Neural progenitor cell (in vitro differentiated cells): ENCODE data around the gene RAB5IF.

Source experiments
- CTCF ChIP-seq: fragments of 200-600 bp; sonication (generic); IDR thresholded peaks from 2 replicates; pipeline ENCODE4 v1.5.1; 2017; ENCODE audit warnings: antibody characterized with exemption, mild to moderate bottlenecking
- EZH2 ChIP-seq: fragments of 200-600 bp; sonication (generic); IDR thresholded peaks from 2 replicates; pipeline ENCODE4 v1.6.1; 2017; ENCODE audit warnings: antibody characterized with exemption, mild to moderate bottlenecking, moderate library complexity
- EZH2phosphoT487 ChIP-seq: fragments of 200-600 bp; sonication (generic); IDR thresholded peaks from 2 replicates; pipeline ENCODE4 v1.6.1; 2017; ENCODE audit warnings: antibody characterized with exemption

- TF ChIP-seq EZH2 (no peak), CTCF (no peak), EZH2phosphoT487 (no peak)
Measured at GRCh38 chr20:36614781-36615557, 9.4 kb downstream of the RAB5IF start.
